GM21619 (cell line): ENCODE measurements around the gene GNRH2.
"Not testable (repeated sequence)": the region's sequence is repeated elsewhere in the genome, so short reads cannot be mapped to it uniquely, and the experiment has no call there.

ENCODE experiments used
- ATAC-seq: cut with Tn5 transposase; IDR thresholded peaks from one replicate; pipeline ENCODE4 v1.9.1; 2021; ENCODE audit not compliant: unreplicated experiment

Gene GNRH2

DNA sequence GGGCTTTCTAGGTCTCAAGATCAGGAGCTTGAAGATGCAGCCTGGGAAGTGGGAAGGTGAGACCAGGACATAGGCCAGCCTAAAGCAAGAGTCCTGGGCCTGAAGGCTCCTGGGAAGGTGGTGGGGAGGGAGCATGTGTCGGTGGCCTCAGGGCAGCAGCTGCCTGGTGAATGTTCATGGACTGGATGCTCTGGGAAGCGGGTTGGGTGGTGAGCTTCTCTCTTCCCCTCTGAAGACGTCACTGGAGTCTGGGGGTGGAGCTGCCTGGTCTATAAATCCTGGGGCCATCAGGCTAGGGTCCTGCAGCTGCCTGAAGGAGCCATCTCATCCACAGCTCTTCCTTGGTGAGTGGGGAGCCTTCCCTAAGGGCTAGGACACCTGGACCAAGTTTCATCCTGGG lies at the start of gene GNRH2:
Gene GNRH2 (plus strand): TSS at position 301 of the 400 bp plus-strand sequence. CDS start 793 bp downstream, outside the sequence.
- ATAC-seq: no peak

DNA sequence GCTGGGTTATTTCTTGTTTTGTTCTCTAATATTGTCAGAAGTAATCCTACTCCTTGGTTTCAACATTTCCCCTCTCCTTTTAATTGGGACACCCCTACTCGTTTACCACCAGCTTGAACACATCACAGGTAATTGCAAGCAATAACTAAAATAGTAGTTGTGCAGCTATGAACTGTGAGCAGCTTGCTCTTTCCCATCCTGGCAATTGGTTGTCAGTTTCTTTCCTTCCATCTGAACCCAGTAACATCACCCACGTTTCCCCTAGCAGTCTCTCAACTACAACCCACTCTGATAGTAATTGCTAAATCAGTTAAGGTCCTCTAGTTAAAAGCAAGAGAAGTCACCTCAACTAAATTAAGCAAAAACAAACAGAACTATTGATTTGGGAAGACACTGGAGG lies 47.6 kb upstream of the GNRH2 start:
- no peak for ATAC-seq

DNA sequence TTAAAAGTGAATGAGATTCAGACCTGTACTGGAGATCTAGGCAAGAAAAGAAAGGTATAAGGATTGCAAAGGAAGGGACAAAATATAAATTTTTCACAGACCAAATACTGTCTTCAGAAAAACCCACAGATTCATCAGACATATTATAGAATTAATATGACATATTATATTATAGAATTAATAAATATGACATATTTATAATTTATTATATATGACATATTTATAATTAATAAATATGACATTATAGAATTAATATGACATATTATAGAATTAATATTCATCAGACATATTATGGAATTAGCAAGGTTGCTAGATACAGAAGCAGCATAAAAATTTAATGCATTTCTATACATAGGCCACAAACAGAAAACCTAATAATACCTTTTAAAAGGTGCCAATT lies 44.7 kb upstream of the GNRH2 start:
- no peak for ATAC-seq

GRCh38 chr20:3000852-3001523 lies 42.4 kb upstream of the GNRH2 start:
- ATAC-seq: no peak

- ATAC-seq: no peak
Observed at GRCh38 chr20:3003416-3003815, 40.0 kb upstream of the GNRH2 start.

DNA sequence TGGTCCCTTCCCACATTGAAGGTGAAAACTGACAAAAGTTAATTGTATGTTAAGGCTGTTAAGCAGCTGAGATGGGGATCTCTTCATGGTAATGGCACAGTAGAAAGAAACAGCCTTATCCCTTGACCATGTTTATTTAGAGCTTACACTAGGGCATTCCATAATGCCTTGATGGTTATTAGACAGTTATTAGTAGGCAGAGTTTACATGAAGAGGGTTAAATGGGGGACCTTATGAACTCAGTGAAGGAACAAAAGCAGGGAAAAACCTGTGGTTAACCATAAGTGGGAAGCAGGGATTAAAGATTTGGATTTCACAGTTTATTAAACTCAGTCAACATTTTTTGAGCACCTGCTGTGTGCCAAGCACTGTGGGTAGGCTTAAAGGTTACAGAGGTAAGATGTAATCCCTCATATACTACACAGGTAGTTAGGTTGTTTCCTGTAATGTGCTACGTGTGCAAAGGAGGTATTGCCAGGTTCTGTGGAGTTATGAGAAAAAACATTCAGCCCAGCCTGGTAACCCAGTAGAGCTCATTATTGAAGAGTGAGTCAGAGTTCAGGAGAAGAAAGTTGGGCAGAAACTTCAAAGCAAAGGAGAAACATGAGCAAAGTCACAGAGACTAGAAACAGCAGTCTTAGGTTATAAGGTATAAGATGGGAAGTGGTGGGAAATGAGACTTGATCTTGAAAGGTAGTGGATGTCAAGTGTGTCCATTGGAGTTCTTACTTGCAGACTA lies 32.3 kb upstream of the GNRH2 start:
- no peak for ATAC-seq

- ATAC-seq: no peak
Observed at GRCh38 chr20:3011752-3012151, 31.7 kb upstream of the GNRH2 start.

DNA sequence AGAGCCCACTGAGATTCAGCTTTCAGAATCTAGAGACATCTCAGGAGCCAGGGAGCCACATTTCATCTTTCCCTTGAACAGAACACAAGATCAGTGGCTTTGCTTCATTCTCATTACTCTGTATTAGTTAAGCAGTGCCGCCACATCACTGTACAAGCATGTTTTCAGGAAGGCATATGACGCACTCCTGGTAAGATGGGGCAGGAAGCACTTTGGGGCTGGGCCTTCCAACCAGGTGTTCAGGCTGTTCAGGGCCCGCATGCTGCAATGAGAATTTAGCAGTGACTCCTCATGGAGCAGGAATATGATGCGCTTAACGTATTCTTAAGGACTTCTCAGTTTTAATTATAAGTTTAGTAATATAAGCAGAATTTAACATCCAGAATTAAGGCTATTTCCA lies 29.7 kb upstream of the GNRH2 start:
- ATAC-seq: no peak

GRCh38 chr20:3014179-3014578 lies 29.2 kb upstream of the GNRH2 start:
- no peak for ATAC-seq

GRCh38 chr20:3014662-3015061 lies 28.8 kb upstream of the GNRH2 start:
- ATAC-seq: no peak

DNA sequence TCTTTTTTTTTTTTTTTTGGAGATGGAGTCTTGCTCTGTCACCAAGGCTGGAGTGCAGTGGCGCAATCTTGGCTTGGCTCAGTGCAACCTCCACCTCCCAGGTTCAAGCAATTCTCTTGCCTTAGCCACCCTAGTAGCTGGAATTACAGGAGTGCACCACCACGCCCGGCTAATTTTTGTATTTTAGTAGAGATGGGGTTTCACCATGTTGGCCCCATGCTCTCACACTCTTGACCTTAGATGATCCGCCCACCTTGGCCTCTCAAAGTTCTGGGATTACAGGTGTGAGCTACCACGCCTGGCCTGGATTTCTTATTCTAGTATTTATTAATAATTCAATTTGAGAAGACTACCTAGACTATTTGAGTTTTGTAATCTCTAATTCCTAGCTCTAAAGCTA lies 28.1 kb upstream of the GNRH2 start:
- not testable (repeated sequence) for ATAC-seq

GRCh38 chr20:3021327-3021726 lies 22.1 kb upstream of the GNRH2 start:
- no peak for ATAC-seq

GRCh38 chr20:3021777-3022176 lies 21.6 kb upstream of the GNRH2 start:
- no peak for ATAC-seq

GRCh38 chr20:3022559-3023490 lies 20.6 kb upstream of the GNRH2 start:
- not testable (repeated sequence) for ATAC-seq

DNA sequence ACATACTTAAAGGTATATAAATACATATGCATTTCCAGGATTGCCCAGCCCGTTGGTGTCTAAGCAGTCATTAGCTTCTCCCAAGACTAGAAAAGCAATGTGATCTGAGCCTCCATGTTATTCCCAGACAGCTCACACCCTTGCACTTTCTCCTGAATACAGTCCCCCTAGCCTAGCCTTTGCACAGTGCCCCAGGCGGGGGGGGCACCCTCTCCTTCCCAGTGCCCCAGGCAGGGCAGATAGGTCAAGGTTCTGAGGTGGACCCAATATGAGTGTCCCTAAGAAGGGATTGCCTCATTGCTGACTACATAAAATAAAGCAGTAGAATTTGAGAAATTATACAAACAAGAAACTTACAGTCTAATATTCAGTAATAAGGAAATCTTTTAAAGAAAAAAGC lies 15.4 kb upstream of the GNRH2 start:
- ATAC-seq: no peak

GRCh38 chr20:3031524-3032147 lies 11.8 kb upstream of the GNRH2 start:
- no peak for ATAC-seq

- no peak for ATAC-seq
Observed at GRCh38 chr20:3032624-3033023, 10.8 kb upstream of the GNRH2 start.

DNA sequence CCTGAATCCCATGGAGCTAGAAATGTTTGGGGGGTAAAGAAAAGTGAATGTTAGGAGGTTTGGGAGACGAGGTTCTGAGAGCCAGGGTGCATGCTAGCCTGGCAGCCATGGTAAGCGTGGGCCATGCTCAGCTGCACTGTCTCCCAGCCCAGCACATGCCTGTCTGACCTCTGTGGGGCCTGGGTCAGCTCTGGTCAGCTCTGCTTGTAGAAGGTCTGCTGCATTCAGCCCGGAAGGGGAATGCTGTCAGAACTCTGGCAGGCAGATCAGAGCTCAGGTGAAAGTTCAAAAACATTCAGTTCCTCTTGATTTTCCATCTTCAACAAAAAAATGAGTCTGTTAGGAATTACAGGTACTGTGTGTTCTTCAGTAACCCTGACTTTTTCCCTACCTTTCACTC lies 5.8 kb upstream of the GNRH2 start:
- ATAC-seq: no peak

- ATAC-seq: no peak
Observed at GRCh38 chr20:3038454-3038853, 5.0 kb upstream of the GNRH2 start.

- ATAC-seq: no peak
Observed at GRCh38 chr20:3039426-3039825, 4.0 kb upstream of the GNRH2 start.

DNA sequence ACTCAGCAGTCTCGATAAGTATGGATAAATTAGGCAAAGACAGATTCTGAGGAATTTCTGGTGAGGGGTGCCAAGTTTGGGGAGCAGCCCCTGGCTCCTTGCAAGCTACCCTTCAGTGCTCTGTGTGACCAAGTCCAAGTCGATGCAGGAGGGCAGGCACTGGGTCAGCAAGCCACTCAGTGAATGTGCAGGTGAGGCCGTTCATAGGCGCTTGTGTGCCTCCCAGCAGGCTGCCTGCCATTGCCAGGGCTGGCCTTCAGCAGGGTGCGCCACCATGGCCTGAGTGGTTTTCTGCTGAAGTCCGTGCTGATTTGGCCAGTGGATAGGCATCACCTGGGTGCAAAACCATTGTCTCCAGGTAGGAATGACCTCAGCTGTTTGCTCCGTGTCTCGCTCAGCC lies 3.3 kb upstream of the GNRH2 start:
- ATAC-seq: no peak
